NCI-H2196 treated with DMSO at 0.1 percent for 48 hours (cell line): ENCODE data around the gene PEAR1.
A peak's percentile ranks its signal among the peaks of the same experiment; 100 is the strongest.

Experiments used
- DNase-seq: peaks from one replicate; lab custom pipeline; 2025; ENCODE audit not compliant: unreplicated experiment; lab: John Stamatoyannopoulos, UW

Gene PEAR1

DNA sequence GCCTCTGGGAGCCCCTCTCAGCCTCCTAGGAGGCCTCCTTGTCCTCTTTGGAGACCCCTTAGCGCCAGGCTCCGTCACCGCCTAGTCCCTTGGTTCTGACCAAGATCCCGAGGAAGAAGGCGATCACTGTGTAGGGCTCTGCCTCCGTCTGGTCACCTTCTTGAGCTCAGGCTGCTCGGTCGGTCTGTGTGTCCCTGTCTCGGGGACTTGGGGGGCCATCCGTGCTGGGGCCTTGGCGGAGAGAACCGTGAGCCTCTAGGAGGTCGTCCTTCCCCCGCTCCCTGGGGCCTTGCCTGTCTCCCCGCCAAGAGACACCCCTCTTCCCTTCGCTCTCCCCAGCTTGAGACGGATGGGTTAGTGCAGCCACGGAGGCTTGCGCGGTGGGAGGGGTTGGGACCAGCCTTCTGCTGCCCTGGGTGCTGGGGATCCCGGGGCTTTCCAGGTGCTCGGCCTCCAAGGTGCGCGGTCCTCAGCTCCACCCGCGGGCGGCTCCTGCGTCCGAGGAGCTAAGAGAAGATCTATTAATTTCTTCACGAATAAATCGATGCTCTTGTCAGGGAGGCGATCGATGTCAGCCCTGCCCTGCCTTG, 33.9 kb upstream of the PEAR1 start:
- no peak for DNase-seq

DNA sequence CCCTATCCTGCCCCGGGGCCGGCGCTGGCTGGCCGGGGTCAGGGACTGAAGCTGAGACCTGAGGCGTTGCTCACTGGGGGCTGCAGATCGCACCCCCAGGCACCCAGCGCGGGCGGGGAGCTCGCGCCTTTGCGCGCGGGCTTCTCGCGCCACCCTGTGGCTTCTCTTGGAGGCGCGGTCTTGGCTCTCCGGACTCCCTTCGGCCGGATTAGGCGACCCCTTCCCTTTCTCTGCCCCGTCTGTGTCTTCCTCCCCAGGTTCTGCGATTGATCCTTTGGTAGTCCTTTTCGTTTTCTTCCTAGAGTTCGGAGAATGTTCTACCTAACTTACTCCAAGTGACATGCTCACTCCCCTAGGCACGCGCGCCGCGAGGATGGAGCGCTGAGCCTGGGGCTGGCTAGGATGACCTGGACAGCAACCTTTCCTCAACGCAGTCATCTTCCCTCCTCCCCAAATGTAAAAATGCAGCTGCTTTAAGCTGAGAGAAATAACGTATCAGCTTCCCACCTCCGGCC, 33.3 kb upstream of the PEAR1 start:
- peak; percentile 55 for DNase-seq

DNA sequence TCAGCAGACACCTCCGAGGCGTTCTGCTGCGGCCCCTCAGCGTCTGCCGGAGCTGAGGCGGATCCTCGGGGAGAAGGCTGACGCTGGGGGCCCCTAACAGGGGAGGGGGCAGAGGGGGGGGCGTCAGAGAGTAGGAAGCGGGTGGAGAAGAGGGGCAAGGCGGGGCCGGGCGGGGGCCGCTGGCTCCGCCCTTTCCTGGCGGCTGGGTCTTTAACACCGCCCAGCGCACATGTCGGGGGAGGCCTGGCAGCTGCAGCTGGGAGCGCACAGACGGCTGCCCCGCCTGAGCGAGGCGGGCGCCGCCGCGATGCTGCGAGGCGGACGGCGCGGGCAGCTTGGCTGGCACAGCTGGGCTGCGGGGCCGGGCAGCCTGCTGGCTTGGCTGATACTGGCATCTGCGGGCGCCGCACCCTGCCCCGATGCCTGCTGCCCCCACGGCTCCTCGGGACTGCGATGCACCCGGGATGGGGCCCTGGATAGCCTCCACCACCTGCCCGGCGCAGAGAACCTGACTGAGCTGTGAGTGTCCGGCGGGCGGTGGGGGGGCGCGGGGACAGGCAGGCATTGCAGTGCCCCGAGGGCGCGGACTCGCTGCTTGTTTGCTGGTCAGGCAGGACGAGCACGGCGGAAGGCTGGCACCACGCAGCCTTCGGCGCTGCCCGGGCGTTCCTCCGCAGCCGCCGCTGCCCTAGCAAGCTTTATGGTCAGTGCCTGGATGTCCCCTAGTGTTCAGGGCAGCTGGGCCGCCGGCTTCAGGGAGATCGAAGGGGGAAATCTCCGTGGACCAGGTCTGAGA, 32.7 kb upstream of the PEAR1 start, which contains the start of gene NTRK1:
Gene NTRK1, plus strand, starts transcription at position 238 of the 796 bp plus-strand sequence. Its CDS starts 70 bp downstream, at position 308.
- peak; percentile 74 for DNase-seq

DNA sequence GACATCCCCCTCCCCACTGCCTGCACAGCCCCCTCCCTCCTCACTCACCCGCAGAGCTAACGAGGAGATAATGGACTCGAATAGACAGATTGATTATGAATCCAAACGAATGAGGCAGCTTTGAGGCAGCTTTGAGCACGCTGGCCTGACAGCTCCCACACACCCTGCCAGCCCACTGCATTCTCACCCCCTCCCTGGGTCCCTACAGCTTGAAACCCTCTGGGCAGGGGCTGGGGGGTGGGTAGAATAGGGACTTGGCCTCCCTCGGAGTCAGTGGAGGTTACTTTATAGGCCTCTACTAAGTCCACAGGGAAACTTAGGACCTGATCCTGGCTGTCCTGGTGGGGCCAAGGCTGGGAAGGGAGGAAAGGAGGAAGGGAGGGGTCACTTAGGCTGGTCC, 30.9 kb upstream of the PEAR1 start:
- no peak for DNase-seq

DNA sequence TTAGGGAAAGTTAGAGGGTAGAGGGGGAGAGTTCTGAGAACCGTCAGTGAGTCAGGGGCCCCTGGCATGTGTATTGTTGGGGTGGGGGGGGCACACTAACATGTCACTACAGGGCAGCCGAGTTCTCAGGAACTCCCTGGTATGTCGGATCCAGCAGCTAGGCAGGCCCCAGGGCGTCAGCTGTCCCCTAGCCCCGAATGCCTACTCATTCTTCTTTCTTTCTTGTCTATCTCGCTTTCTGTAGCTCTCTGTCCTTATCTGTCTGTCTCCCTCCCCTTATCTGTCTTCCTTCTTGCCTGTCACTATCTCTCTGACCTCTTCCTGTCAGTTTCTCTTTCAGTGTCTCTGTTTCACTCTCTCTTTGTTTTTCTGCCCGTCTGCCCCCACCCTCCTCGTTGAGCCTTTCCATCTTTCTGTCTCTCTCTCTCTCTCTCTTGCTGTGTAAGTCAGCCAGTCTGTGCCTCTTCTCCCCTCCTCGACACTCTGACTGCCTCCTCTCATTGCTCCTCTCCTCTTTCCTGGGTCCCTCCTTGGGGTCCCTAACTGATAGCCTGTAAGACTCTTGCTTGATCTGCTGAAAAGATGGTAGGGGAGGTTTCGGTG, 30.4 kb upstream of the PEAR1 start:
- no peak for DNase-seq

DNA sequence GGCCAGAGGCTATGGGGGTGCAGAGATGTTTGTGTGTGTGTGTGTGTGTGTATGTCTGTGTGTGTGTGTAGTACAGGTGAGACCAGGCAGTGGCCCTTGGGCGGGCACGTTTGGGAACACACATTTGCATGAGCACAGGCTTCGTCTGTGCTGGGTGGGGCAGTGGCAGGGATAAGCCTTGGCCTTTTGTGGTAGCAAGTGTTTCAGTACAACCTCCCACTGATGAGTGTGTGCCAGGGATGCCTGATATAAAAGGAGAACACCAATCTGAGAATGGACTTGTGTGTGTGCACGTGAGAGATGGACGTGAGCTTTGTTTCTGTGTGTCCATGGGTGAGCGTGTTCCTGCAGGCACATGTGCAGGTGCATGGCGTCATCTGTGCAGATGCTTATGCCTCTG, 29.9 kb upstream of the PEAR1 start:
- DNase-seq, result no peak

DNA sequence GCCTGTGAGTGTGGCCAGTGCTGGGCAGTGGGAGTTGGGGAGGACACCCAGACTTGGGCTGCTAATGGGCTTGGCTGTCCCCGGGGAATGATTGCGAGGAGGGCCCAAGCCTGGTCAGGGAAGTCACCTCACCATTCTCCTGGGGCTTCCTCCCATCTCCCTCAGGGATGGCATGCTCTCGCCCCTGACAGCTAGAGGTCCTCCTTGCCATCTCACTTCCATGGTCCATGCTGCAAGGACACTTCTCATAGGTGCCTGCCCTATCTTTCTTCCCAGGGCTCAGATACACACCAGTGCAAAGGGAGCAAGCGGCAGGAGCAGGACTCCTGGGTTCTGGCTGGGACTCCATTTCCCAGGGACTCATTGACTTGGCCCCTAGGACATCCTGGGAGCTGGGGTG, 28.7 kb upstream of the PEAR1 start:
- no peak for DNase-seq

DNA sequence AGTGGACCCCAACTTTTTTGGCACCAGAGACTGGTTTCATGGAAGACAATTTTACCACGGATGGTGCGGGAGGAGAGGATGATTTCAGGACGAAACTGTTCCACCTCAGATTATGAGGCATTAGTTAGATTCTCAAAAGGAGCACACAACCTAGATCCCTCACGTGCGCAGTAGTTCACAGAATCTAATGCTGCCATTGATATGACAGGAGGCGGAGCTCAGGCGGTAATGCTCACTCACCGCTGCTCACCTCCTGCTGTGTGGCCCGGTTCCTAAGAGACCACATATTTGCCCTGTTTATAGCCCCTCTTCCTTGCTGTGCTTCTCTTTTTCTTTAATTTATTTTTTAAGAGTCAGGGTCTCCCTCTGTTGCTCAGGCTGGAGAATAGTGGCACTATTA, 28.3 kb upstream of the PEAR1 start:
- DNase-seq, result no peak

DNA sequence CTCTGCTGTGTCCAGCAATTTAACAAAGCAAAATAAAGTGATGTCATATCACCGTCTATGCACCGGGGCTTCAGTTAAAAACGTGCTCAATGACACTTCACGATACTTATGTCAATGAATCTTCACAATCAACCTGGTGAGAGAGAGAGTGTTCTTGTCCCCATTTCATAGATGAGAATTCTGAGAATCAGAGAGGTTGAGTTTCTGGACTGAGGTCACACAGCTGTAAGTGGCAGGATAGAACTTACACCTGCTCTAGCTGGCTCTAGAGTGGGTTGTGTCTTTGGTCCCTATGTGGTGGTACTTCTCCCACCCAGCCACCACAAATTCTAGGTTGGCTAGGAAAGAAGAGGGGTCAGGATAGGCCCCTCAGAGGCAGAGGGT, 27.7 kb upstream of the PEAR1 start:
- no peak for DNase-seq

DNA sequence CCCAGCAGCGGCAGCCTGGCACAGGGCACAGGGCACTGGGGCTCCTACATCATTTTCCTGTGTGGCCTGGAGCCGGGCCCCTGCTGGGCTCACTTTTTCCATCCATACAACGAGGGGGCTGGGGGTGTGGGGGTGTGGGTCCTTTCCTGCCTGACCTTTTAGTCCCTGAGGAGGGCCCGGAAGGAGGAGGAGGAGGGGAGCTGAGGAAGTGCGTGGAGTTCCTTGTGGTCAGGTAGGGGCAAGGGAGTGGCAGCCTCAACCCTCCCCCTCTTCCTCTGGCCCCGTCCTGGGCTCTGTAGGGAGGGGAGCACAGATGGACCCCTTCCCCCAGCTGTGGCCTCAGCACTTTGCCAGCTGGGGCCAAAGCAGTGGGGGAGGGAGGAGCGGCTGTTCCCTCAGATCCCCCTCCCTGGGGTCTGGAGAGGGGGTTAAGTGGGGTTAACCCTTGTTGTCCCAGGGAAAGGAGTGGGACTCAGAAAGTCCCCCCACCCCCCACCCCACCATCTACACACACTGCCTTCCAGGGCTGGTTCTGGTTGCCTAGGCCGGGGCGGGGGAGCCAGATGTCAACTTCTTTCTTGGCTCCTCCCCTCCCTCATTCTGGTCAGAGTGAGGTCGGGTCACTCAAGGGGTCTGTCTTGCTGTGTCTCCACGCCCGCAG, 27.1 kb upstream of the PEAR1 start:
- no peak for DNase-seq

DNA sequence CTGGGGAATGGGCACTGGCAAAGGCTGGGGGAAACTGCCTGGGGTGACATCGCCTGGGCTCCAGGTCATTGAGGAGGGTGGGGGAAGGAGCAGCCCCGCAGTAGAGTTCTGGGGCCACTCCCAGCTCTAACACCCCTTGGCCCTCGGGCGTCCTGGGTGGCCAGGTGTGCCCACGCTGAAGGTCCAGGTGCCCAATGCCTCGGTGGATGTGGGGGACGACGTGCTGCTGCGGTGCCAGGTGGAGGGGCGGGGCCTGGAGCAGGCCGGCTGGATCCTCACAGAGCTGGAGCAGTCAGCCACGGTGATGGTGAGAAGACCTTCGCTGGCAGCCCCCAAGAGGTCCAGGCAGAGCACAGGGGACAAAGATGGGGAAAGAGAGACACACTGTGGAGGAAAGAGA, 25.2 kb upstream of the PEAR1 start:
- no peak for DNase-seq

DNA sequence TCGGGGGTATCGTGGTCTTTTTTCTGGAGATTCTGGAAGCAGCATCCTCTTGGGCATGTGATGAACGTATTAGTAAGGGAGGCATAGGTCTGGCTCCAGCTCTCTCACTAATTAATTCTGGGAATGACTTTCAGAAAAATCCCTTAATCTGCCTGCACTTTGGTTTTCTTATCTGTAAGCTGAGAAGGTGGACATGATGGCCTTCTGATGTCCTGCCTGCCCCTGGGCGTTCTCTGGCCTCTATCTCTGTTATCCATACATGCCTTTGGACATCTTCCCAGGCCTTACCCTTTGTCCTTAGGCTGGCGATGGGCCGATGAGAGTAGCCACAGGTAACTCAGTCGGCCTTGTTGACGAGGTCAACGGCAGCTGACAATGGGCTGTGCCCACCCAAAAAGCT, 24.1 kb upstream of the PEAR1 start:
- no peak for DNase-seq

DNA sequence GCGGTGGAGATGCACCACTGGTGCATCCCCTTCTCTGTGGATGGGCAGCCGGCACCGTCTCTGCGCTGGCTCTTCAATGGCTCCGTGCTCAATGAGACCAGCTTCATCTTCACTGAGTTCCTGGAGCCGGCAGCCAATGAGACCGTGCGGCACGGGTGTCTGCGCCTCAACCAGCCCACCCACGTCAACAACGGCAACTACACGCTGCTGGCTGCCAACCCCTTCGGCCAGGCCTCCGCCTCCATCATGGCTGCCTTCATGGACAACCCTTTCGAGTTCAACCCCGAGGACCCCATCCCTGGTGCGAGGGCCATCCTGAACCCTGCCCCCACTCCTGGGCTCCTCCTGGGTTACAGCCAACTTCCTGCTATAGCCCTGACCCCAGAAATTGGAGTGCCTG, 19.9 kb upstream of the PEAR1 start:
- DNase-seq, result no peak

DNA sequence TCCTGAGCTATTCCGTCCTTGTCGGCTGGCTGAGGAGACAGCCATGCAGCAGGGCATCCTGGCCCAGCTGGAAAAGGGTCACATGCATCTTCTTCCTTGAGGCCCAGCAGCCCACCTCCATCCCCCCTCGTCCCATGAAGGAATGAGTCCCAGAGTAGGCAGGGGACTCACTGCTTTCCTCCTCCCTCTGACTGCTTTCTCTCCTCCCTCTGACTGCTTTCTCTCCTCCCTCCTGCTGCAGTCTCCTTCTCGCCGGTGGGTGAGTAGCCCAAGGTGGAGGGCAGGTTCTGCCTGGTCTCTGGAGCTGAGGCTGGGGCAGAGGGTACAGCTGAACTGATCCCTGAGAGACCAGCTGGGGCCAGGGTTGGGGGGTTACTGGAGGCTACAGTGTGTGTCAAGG, 19.4 kb upstream of the PEAR1 start:
- no peak for DNase-seq

DNA sequence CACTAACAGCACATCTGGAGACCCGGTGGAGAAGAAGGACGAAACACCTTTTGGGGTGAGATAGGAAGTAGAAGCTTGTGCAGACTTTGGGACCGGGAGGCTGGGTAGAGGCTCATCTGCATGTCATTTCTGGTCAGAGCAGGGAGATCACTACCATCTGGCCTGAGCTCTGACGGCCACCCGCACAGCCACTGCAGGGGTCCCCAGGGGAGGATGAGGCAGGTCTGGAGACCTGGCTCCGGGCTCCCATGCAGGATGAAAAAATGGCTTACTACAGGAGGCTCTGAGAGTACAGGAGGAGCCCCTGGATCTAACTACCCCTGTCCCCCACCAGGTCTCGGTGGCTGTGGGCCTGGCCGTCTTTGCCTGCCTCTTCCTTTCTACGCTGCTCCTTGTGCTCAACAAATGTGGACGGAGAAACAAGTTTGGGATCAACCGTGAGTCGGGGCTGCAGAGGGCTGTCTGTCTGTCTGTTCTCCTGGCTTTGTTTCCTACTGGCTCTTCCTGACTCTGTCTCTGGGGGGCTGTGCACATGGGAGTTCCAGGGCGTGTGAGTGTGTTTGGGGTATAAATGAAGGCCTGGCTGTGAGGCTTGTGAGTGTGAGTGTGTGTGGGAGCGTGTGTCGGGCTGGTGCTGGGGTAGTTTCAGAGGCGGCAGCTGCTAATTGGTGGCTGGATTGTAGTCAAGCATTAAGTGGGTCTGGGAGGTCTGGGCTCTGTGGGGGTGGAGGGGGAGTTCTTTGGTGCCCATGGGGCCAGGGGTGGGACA, 18.8 kb upstream of the PEAR1 start:
- DNase-seq, result no peak

DNA sequence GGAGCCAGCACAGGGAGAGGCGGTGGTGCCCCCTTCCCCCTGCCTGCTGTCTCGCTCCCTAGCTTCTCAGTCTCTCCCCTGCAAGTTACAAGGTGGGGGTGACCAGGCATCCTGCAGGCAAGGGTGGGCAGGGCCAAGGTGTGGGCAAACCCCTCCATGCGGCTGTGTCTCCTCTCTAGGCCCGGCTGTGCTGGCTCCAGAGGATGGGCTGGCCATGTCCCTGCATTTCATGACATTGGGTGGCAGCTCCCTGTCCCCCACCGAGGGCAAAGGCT, 18.2 kb upstream of the PEAR1 start:
- no peak for DNase-seq

DNA sequence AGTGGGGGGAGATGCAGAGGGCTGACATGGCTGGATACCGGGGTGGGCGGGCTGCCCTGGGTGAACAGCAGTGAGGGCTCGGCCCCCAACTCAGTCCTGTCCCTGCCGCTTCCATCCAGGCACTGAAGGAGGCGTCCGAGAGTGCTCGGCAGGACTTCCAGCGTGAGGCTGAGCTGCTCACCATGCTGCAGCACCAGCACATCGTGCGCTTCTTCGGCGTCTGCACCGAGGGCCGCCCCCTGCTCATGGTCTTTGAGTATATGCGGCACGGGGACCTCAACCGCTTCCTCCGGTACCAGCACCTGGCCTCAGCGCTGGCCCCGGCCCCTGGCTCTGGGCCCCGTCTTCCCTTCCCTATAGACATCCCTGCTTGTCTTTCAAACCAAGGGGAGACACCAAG, 17.2 kb upstream of the PEAR1 start:
- DNase-seq, result no peak

DNA sequence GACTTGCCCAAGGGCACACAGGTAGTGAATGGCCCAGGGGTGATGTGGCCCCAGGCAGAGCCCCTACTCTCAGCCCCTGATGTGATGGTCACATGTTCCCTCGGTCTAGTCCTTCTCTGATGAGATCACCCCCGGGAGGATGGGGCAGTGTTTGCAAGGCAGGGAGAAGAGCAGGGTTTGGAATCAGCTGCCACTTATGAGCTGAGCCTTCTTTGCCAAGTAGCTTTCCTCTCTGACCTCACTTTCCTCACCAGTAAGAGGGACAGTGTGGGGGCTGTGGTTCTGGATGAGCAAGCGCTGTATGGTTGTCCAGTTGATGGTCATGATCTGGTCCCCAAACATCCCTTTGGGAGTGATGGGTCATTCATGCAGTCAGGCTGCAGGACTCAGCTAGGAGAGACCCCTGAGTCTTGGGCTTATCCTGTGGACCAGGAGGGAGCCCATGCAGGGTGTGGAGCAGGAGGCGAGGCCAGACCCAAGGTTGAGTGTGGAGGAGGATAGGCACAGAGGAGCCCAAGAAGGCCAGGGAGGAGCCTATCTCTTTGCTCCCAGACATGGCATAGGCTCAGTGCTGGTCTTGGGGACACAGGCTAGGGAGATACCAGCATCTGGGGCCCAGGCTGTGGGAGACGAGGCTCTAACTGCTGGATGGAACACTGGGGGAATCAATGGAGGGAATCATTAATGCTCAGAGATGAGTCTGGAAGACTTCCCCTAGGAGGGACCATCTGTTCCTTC, 15.9 kb upstream of the PEAR1 start:
- no peak for DNase-seq

DNA sequence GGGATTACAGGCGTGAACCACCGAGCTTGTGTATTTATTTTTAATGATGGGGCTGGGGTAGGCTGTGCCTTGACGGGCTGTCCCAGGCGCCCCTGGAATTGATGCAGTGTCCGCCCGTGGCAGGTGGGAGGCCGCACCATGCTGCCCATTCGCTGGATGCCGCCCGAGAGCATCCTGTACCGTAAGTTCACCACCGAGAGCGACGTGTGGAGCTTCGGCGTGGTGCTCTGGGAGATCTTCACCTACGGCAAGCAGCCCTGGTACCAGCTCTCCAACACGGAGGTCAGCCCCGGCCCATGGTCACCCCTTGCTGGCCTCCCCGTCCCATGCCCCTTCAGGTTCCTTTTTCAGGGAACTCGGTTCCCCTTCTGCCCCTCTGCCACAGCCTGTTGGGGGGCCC, 13.6 kb upstream of the PEAR1 start:
- no peak for DNase-seq

DNA sequence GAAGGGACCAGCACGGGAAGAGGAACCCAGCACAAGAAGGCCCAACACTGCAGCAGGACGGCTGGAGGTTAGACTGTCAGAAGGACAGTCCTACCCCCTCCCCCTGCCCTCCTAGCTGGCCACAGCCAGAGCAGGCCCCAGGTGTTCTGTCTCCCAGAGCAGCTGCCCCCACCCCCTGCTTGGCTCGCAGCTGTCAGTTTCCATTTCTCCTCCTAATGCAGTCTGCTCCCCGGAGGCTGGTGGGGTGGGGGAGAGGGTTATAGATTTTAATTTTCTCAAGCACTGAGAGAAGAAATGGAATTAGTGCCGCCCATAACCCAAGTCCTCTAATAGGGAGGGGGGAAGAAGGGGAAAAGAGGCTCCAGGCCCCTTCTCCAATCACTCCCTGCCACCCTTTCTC, 13.0 kb upstream of the PEAR1 start:
- no peak for DNase-seq

DNA sequence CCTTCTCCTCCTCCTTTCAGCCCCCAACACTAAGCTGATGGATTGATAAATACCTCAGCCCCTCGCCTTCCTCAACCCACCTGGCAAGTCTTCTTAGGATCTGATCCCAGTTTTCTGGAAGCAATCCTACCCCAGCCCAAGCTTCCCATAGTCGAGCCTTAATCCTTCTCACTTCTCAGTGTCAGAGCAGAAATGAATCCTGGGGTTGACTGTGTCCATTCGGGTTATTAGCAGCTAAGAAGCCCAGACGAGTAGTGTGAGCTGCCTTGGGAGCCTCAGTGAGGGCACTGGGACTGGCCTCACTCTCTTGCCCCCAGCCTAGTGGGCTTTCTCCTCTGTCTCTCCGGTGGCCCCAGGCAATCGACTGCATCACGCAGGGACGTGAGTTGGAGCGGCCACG, 12.4 kb upstream of the PEAR1 start:
- DNase-seq, result no peak
